Vagina (tissue), 2 donors: ENCODE data around the gene NKD2.

Experiments
- CTCF ChIP-seq, 3 experiments: fragments of 450-650 bp in 2 of 3; fragments of 200-600 bp in 1 of 3; sonication (generic) in 1 of 3; IDR thresholded peaks; one replicate each; pipeline ENCODE4 v1.5.1; 2017 to 2019; ENCODE audit warnings: antibody characterized with exemption in 3 of 3, mild to moderate bottlenecking in 2 of 3, moderate library complexity in 2 of 3
- POLR2AphosphoS5 ChIP-seq, 2 donors: sonication (generic); formaldehyde crosslinking; IDR thresholded peaks; one replicate each; pipeline ENCODE4 v1.9.0; 2017; ENCODE audit warnings: antibody characterized with exemption in 2 of 2, mild to moderate bottlenecking in 2 of 2, low read depth in 1 of 2; ENCODE audit not compliant: insufficient read depth in 1 of 2

- TF ChIP-seq POLR2AphosphoS5 (IDR thresholded peaks at IDR 0.05; ENCODE audit: insufficient read depth in 1 of 2, low read depth in 1 of 2) (no peak), CTCF (IDR thresholded peaks at IDR 0.05) (no peak)
Measured at GRCh38 chr5:1053391-1054017, 44.9 kb downstream of the NKD2 start.
